ENCODE data around the gene ATP8A2.

- no peak for TF ChIP-seq POLR2AphosphoS5 (IDR thresholded peaks at IDR 0.05)
- TF ChIP-seq CTCF (IDR thresholded peaks at IDR 0.05) = no peak
These were observed 492.3 kb downstream of the ATP8A2 start for GRCh38 chr13:25864116-25864515.

All from transverse colon (tissue), 4 donors.